Fibroblast of mammary gland (primary cell): ENCODE measurements around the gene TSPYL6.

Experiments
- DNase-seq: peaks from one replicate; pipeline ENCODE4 v3.0.0-alpha.2; 2010; ENCODE audit warnings: low read depth
- H3K4me3 ChIP-seq: 2 replicates; pipeline ENCODE4 v1.5.1; 2011; ENCODE audit warnings: low read depth, mild to moderate bottlenecking, low read length, moderate library complexity; ENCODE audit not compliant: control insufficient read depth
- TF ChIP-seq, protein P1 (sequence below): conservative IDR thresholded peaks from 2 replicates; pipeline ENCODE4 v1.5.1; 2011; ENCODE audit warnings: low read depth, low read length, inconsistent platforms; ENCODE audit not compliant: control insufficient read depth, insufficient read depth

Gene TSPYL6

DNA sequence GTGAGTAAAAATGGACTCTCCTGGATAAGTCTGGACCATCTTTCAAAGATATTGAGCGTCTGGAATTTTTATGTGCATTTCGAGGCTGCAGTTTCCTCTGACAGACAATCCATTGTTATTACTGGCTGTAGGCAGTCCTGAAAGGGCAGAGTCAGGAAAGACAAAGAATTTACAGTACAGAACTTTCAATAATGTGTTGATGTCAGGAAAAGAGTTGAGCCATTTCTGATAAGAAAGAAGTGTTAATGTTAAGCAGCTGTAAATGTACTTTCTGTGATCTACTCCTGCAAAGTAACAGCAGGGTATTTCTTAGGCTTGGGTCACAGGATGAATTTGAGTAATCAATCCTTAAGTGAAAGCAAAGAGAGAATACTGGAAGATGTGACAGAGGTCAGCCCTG lies 29.8 kb downstream of the TSPYL6 start:
- H3K4me3 ChIP-seq = no peak overlapping the region
- no peak for DNase-seq
- TF ChIP-seq, protein P1, sequence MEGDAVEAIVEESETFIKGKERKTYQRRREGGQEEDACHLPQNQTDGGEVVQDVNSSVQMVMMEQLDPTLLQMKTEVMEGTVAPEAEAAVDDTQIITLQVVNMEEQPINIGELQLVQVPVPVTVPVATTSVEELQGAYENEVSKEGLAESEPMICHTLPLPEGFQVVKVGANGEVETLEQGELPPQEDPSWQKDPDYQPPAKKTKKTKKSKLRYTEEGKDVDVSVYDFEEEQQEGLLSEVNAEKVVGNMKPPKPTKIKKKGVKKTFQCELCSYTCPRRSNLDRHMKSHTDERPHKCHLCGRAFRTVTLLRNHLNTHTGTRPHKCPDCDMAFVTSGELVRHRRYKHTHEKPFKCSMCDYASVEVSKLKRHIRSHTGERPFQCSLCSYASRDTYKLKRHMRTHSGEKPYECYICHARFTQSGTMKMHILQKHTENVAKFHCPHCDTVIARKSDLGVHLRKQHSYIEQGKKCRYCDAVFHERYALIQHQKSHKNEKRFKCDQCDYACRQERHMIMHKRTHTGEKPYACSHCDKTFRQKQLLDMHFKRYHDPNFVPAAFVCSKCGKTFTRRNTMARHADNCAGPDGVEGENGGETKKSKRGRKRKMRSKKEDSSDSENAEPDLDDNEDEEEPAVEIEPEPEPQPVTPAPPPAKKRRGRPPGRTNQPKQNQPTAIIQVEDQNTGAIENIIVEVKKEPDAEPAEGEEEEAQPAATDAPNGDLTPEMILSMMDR = no peak

- TF ChIP-seq, protein P1 = no peak
- no peak for DNase-seq
- H3K4me3 ChIP-seq = no peak overlapping the region
Measured at GRCh38 chr2:54224997-54225396, 31.0 kb downstream of the TSPYL6 start.

DNA sequence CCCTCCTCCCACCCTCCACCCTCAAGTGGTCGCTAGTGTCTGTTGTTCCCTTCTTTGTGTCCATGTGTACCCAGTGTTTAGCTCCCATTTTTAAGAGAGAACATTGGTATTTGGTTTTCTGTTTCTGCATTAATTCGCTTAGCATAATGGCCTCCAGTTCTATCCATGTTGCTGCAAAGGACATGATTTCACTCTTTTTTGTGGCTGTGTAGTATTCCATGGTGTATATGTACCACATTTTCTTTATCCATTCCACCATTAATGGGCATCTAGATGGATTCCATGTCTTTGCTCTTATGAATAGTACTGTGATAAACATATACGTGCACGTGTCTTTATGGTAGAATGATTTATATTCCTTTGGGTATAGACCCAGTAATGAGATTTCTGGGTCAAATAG lies 42.9 kb downstream of the TSPYL6 start:
- no peak overlapping the region for H3K4me3 ChIP-seq
- TF ChIP-seq, protein P1 = no peak
- DNase-seq = no peak

DNA sequence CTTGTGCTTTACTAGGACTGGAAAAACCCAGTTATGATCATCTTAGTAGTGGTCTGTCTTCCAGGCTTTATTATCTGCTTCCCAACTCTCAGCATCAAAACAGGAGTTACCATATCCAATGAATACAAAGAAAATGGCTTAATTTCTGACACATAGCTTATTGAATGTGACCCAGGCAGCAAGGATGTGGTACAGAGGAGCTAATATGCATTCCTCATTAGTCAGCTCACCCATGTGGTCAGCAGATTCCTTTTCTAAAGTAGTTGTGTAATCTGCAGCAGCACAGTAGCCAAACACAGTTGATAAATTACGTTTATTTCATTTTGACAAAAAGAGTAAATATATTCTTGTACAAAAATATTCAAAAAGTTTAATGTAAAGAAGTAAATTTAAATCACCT lies 43.6 kb downstream of the TSPYL6 start:
- TF ChIP-seq, protein P1 = no peak
- no peak overlapping the region for H3K4me3 ChIP-seq
- DNase-seq = peak; percentile 94

GRCh38 chr2:54209379-54209778 lies 46.6 kb downstream of the TSPYL6 start:
- no peak for DNase-seq
- TF ChIP-seq, protein P1 = no peak
- no peak overlapping the region for H3K4me3 ChIP-seq

DNA sequence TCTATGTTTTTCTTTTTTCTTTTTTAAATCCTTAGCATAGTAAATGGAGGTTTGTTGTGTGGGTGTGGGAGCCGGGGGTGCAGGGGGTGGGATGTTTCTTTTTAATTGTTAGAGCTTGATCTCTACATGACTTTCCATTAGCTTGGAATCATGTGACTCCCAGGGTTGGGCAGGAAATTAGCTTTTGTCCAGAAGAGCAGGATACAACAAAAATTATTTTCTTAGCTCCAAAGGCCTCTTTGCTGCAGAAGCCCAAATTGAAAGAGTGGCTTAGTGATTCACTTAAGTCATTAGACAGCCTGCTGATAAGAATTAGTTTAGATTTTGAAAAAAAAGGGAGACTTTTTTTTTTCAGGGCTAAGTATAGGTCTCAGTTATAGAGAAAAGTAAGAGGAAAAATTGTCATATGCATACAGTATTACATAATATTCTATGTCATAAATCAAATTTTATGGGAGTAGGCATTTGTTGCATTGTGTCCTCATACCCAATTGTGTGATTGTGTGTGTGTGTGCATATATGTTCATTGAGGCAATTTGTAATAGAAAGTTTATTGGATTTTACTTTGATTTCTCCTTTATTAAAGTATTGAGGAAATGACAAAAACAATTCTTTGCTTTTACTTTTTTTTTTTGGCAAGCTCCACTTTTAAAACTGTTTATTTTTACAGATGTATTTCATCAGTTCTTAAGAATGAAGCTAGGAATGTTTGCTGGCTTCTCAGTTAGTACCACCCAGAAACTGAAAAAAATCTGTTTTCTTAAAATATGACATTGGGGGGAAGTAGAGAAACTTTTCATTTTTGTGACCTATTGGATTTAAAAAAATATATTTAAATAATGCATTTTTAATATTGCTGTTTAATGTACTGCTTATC lies 47.4 kb downstream of the TSPYL6 start:
- no peak overlapping the region for H3K4me3 ChIP-seq
- peak; percentile 53 for DNase-seq
- TF ChIP-seq, protein P1 = no peak
